Keratinocyte (primary cell): ENCODE data around the gene ADAM22. TPM values are rescaled to one million over a fixed set of nuclear protein-coding genes. Genes with fewer than 3 reads are reported as not detected.

ENCODE experiments used
- DNase-seq: peaks from one replicate; pipeline ENCODE4 v3.0.0-alpha.2; 2011; ENCODE audit warnings: low read depth, missing footprints, low spot score
- FAIRE-seq: peaks from 2 replicates; lab custom pipeline; 2011; peaks lifted over from hg19 to GRCh38; lab: Jason Lieb, UNC
- H2AFZ ChIP-seq: 2 replicates; pipeline ENCODE4 v1.6.0; 2012; ENCODE audit warnings: low read length, control low read depth, inconsistent platforms; ENCODE audit not compliant: control insufficient read depth
- H3K27ac ChIP-seq: 2 replicates; pipeline ENCODE4 v1.5.1; 2011; ENCODE audit warnings: low read length; ENCODE audit not compliant: control insufficient read depth, insufficient read depth
- H3K27me3 ChIP-seq: 3 replicates; pipeline ENCODE4 v1.6.0; 2011; ENCODE audit warnings: low read length; ENCODE audit not compliant: control insufficient read depth, insufficient read depth; ENCODE audit errors: extremely low read depth
- H3K36me3 ChIP-seq, 2 experiments: 2 replicates in 1 of 2; 3 replicates in 1 of 2; pipeline ENCODE4 v1.5.1; 2011; ENCODE audit warnings: low read length in 2 of 2, mild to moderate bottlenecking in 1 of 2; ENCODE audit not compliant: control insufficient read depth in 2 of 2, insufficient read depth in 2 of 2; ENCODE audit errors: extremely low read depth in 1 of 2
- H3K4me1 ChIP-seq: 3 replicates; pipeline ENCODE4 v1.5.1; 2011; ENCODE audit warnings: low read length; ENCODE audit not compliant: control insufficient read depth, insufficient read depth; ENCODE audit errors: extremely low read depth
- H3K4me2 ChIP-seq: 3 replicates; pipeline ENCODE4 v1.6.0; 2011; ENCODE audit warnings: low read depth, low read length; ENCODE audit not compliant: control insufficient read depth, insufficient read depth; ENCODE audit errors: extremely low read depth
- H3K4me3 ChIP-seq, 3 experiments: fragments of 200-600 bp in 1 of 3; sonication (generic) in 1 of 3; 2 replicates in 2 of 3; 3 replicates in 1 of 3; pipeline ENCODE4 v1.5.1; 2011 to 2016; ENCODE audit warnings: low read length in 3 of 3, mild to moderate bottlenecking in 3 of 3, control low read depth in 2 of 3, inconsistent platforms in 1 of 3, low read depth in 1 of 3, mixed read lengths in 1 of 3, mixed run types in 1 of 3, moderate library complexity in 1 of 3; ENCODE audit not compliant: control insufficient read depth in 2 of 3, insufficient read depth in 2 of 3; ENCODE audit errors: extremely low read depth in 1 of 3
- H3K79me2 ChIP-seq: 2 replicates; pipeline ENCODE4 v1.6.0; 2012; ENCODE audit warnings: low read length; ENCODE audit not compliant: control insufficient read depth, insufficient read depth
- H3K9ac ChIP-seq: 3 replicates; pipeline ENCODE4 v1.6.0; 2011; ENCODE audit warnings: low read length; ENCODE audit not compliant: control insufficient read depth, insufficient read depth; ENCODE audit errors: extremely low read depth
- H3K9me1 ChIP-seq: 3 replicates; pipeline ENCODE4 v1.6.0; 2011; ENCODE audit warnings: low read length; ENCODE audit not compliant: control insufficient read depth, insufficient read depth; ENCODE audit errors: extremely low read depth
- H3K9me3 ChIP-seq: 2 replicates; pipeline ENCODE4 v1.5.1; 2012; ENCODE audit warnings: low read depth, low read length; ENCODE audit not compliant: control insufficient read depth
- H4K20me1 ChIP-seq: 3 replicates; pipeline ENCODE4 v1.6.0; 2011; ENCODE audit warnings: low read length; ENCODE audit not compliant: control insufficient read depth, insufficient read depth; ENCODE audit errors: extremely low read depth
- EZH2 ChIP-seq: IDR thresholded peaks from one replicate; pipeline ENCODE4 v1.6.1; 2012; ENCODE audit warnings: inconsistent platforms, mild to moderate bottlenecking, low read length, moderate library complexity
- dilution Hi-C: fragments of 300-500 bp; cut with MboI; formaldehyde crosslinking; loops from one replicate; pipeline ENCODE4 v1.7.0; 2020; ENCODE audit warnings: low sequenced_read_pairs; ENCODE audit not compliant: extremely low pct_ligation_motif_present
- polyA plus RNA-seq, 5 experiments: library from polyadenylated mRNA; depleted of rRNA in 3 of 5; stranded (reverse) in 3 of 5; stranded (forward) in 1 of 5; unstranded in 1 of 5; fragments of >200 nt; gene quantifications; 1 replicate in 1 of 5; 2 replicates in 3 of 5; 3 replicates in 1 of 5; pipeline versions ENCODE4 v1.2.1 to v1.2.3, GENCODE V29; 2011 to 2012; ENCODE audit warnings: missing spikeins in 2 of 5, low read depth in 1 of 5, low replicate concordance in 1 of 5
- TF ChIP-seq, protein P1 (sequence below), 3 experiments: IDR thresholded peaks in 1 of 3; conservative IDR thresholded peaks in 1 of 3; optimal IDR thresholded peaks in 1 of 3; 2 replicates in 2 of 3; 3 replicates in 1 of 3; pipeline versions ENCODE3 to v1.5.1; 2011; ENCODE audit warnings: low read length in 3 of 3, mild to moderate bottlenecking in 3 of 3, moderate library complexity in 2 of 3, control low read depth in 1 of 3, inconsistent platforms in 1 of 3; ENCODE audit not compliant: insufficient read depth in 2 of 3; ENCODE audit errors: extremely low read depth in 1 of 3

ADAM22 gene
- polyA plus RNA-seq, 1 donor (not counting 4 experiments of a cell fraction or from before 2014, with no cell fraction given), result 0.07 TPM

DNA sequence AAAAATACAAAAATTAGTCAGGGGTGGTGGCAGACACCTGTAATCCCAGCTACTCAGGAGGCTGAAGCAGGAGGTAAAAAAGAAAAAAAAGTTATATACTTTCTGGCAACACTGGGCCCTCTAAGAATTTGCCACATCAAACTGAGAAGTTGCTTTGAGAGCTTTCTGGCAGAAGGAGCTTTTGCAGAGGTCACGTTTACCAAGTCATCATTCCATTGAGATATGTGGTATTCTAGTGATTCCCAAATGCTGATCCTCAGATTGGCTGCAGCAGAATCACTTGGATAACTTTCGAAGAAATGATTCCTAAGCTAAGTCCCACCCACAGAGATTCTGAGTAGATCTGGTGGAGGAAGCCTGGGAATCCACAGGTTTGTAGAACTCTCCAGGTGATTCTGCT is 80.5 kb downstream of the ADAM22 start:
- TF ChIP-seq EZH2, result no peak
- TF ChIP-seq, protein P1, sequence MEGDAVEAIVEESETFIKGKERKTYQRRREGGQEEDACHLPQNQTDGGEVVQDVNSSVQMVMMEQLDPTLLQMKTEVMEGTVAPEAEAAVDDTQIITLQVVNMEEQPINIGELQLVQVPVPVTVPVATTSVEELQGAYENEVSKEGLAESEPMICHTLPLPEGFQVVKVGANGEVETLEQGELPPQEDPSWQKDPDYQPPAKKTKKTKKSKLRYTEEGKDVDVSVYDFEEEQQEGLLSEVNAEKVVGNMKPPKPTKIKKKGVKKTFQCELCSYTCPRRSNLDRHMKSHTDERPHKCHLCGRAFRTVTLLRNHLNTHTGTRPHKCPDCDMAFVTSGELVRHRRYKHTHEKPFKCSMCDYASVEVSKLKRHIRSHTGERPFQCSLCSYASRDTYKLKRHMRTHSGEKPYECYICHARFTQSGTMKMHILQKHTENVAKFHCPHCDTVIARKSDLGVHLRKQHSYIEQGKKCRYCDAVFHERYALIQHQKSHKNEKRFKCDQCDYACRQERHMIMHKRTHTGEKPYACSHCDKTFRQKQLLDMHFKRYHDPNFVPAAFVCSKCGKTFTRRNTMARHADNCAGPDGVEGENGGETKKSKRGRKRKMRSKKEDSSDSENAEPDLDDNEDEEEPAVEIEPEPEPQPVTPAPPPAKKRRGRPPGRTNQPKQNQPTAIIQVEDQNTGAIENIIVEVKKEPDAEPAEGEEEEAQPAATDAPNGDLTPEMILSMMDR (optimal IDR thresholded peaks at IDR 0.05 in 1 of 3, IDR thresholded peaks at IDR 0.05 in 1 of 3, conservative IDR thresholded peaks at IDR 0.05 in 1 of 3; ENCODE audit: extremely low read depth in 1 of 3, insufficient read depth in 2 of 3, low read length in 3 of 3), result no peak
- H3K9me3 ChIP-seq, result no peaks in the 10 kb centered on the region
- H3K36me3 ChIP-seq, result no peaks in the 10 kb centered on the region
- H3K27me3 ChIP-seq, result no peaks in the 10 kb centered on the region
- H4K20me1 ChIP-seq, result no peaks in the 10 kb centered on the region
- no peak overlapping the region for H3K9ac ChIP-seq
- H2AFZ ChIP-seq, result no peak overlapping the region
- no peak for DNase-seq
- dilution Hi-C loops, result no loop called here
- no peaks in the 10 kb centered on the region for H3K4me1 ChIP-seq
- H3K79me2 ChIP-seq, result no peaks in the 10 kb centered on the region
- H3K4me2 ChIP-seq, result no peak overlapping the region
- FAIRE-seq, result no peak
- no peak overlapping the region for H3K4me3 ChIP-seq
- H3K27ac ChIP-seq, result no peak overlapping the region
- H3K9me1 ChIP-seq, result no peaks in the 10 kb centered on the region

DNA sequence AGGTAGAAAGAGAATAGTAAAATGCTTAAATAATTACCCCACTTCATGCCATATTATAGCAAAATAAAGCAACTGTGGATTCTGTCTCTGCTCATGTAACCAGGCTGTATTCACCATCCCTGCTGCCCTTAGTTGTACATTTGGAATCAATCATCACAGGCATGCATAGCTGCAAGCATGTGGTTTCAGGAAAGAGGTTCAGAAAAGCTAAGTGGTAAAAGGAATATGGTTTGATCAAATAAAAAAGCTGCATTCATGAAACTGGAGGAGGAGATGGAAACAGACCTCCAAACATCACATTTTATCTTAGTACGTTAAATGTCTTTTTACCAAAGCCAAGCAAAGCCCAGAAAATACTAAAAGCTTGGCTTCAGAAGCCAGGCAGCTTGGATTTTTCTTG is 81.3 kb downstream of the ADAM22 start:
- FAIRE-seq (no peak), DNase-seq (no peak)
- H3K4me3 ChIP-seq, result no peak overlapping the region
- no peaks in the 10 kb centered on the region for H4K20me1 ChIP-seq
- H3K9me3 ChIP-seq, result no peaks in the 10 kb centered on the region
- H3K4me1 ChIP-seq, result no peaks in the 10 kb centered on the region
- H3K79me2 ChIP-seq, result no peaks in the 10 kb centered on the region
- dilution Hi-C loops, result no loop called here
- no peaks in the 10 kb centered on the region for H3K27me3 ChIP-seq
- TF ChIP-seq EZH2, result no peak
- TF ChIP-seq, protein P1 (optimal IDR thresholded peaks at IDR 0.05 in 1 of 3, IDR thresholded peaks at IDR 0.05 in 1 of 3, conservative IDR thresholded peaks at IDR 0.05 in 1 of 3; ENCODE audit: extremely low read depth in 1 of 3, insufficient read depth in 2 of 3, low read length in 3 of 3), result no peak
- H3K9me1 ChIP-seq, result no peaks in the 10 kb centered on the region
- H2AFZ ChIP-seq, result no peak overlapping the region
- H3K36me3 ChIP-seq, result no peaks in the 10 kb centered on the region
- H3K4me2 ChIP-seq, result no peak overlapping the region
- H3K27ac ChIP-seq, result no peak overlapping the region
- H3K9ac ChIP-seq, result no peak overlapping the region
